ENCODE data around the gene OR6B3. TPM values are rescaled to one million over a fixed set of nuclear protein-coding genes. Genes with fewer than 3 reads are reported as not detected.
"Not testable (repeated sequence)": the region's sequence is repeated elsewhere in the genome, so short reads cannot be mapped to it uniquely, and the experiment has no call there.

Gene OR6B3
- total RNA-seq, 3 donors from 2014 or later, result 1.0 TPM; not detected in 2

DNA sequence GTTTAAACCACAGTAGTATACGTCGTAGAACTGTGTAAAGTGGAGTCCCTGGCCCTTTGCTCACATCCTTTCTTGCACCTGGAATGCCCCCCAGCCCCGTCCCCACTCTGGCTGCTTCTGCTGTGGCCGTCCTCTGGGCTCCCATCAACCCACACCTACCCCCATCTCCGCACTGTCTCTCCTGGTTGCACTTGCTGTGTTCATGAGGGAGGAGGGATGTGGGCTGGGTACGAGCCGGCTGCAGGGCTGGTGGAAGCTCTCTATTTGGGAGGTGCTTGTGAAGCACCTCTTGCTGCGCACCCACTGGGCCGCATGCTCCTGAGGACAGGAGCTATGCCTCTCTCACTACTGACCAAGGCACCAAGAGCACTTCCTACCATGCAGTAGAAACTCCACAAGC lies 5.1 kb downstream of the OR6B3 start:
- DNase-seq (ENCODE audit: low spot score in 2 of 2), result no peak
- Histone ChIP-seq H3K27ac (no peak overlapping the region), H3K27me3 (peaks cover 0 to 9% of the 10 kb centered on the region in 2 donors), H3K36me3 (no peaks in the 10 kb centered on the region), H3K4me3 (no peak overlapping the region), H3K9me3 (no peaks in the 10 kb centered on the region), H3K4me1 (no peaks in the 10 kb centered on the region)
- intact Hi-C loops (cut with DNase I; ENCODE audit: low total_unique reads), result no loop called here
- TF ChIP-seq POLR2AphosphoS5 (IDR thresholded peaks at IDR 0.05) (no peak), CTCF (IDR thresholded peaks at IDR 0.05) (no peak), POLR2A (IDR thresholded peaks at IDR 0.05) (no peak)

- Histone ChIP-seq H3K4me1 (no peaks in the 10 kb centered on the region), H3K27me3 (peaks cover 0 to 10% of the 10 kb centered on the region in 2 donors), H3K9me3 (no peaks in the 10 kb centered on the region), H3K27ac (no peak overlapping the region), H3K36me3 (no peaks in the 10 kb centered on the region), H3K4me3 (no peak overlapping the region)
- no peak for DNase-seq (ENCODE audit: low spot score in 2 of 2)
- intact Hi-C loops (cut with DNase I; ENCODE audit: low total_unique reads), result no loop called here
- no peak for TF ChIP-seq POLR2AphosphoS5 (IDR thresholded peaks at IDR 0.05)
- no peak for TF ChIP-seq POLR2A (IDR thresholded peaks at IDR 0.05)
- no peak for TF ChIP-seq CTCF (IDR thresholded peaks at IDR 0.05)
These were observed 8.2 kb downstream of the OR6B3 start for GRCh38 chr2:240045098-240045497.

GRCh38 chr2:240044096-240044495 lies 9.2 kb downstream of the OR6B3 start:
- intact Hi-C loops (cut with DNase I; ENCODE audit: low total_unique reads); H3K36me3 ChIP-seq; H3K4me1 ChIP-seq; H3K9me3 ChIP-seq; DNase-seq (ENCODE audit: low spot score in 2 of 2); H3K27ac ChIP-seq; H3K4me3 ChIP-seq: not testable (repeated sequence)
- peaks cover 0 to 13% of the 10 kb centered on the region in 2 donors for H3K27me3 ChIP-seq

- no peaks in the 10 kb centered on the region for H3K4me1 ChIP-seq
These were observed 9.9 kb downstream of the OR6B3 start for GRCh38 chr2:240043279-240043989.

DNA sequence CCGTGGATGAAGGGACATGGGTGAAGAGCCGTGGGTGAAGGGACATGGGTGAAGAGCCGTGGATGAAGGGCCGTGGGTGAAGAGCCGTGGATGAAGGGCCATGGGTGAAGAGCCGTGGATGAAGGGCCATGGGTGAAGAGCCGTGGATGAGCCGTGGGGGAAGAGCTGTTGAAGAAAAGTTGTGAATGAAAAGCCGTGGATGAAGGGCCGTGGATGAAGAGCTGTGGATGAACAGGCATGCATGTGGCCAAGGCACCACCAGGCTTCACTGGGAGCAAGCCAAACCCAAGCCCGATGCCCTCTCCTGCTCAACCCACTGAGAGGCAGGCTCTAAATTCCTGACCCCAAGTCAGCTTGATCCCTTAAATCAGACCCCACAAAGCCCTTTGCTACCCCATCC lies 10.6 kb downstream of the OR6B3 start:
- no peak for TF ChIP-seq POLR2A (IDR thresholded peaks at IDR 0.05)
- TF ChIP-seq POLR2AphosphoS5 (IDR thresholded peaks at IDR 0.05), result no peak
- TF ChIP-seq CTCF (IDR thresholded peaks at IDR 0.05), result no peak
- H3K4me1 ChIP-seq, result no peaks in the 10 kb centered on the region
- no peak overlapping the region for H3K4me3 ChIP-seq
- no peaks in the 10 kb centered on the region for H3K9me3 ChIP-seq
- intact Hi-C loops (cut with DNase I; ENCODE audit: low total_unique reads), result no loop called here
- no peak overlapping the region for H3K27ac ChIP-seq
- no peak for DNase-seq (ENCODE audit: low spot score in 2 of 2)
- H3K36me3 ChIP-seq, result no peaks in the 10 kb centered on the region
- H3K27me3 ChIP-seq, result peaks cover 0 to 5% of the 10 kb centered on the region in 2 donors

More at GRCh38 chr2:240043279-240043989, 9.9 kb downstream of the OR6B3 start:
- Histone ChIP-seq H3K36me3 (no peaks in the 10 kb centered on the region), H3K27me3 (peaks cover 0 to 7% of the 10 kb centered on the region in 2 donors), H3K4me3 (no peak overlapping the region), H3K9me3 (no peaks in the 10 kb centered on the region), H3K27ac (no peak overlapping the region)
- intact Hi-C loops (cut with DNase I; ENCODE audit: low total_unique reads), result no loop called here
- DNase-seq (ENCODE audit: low spot score in 2 of 2), result no peak
- TF ChIP-seq CTCF (IDR thresholded peaks at IDR 0.05) (no peak), POLR2AphosphoS5 (IDR thresholded peaks at IDR 0.05) (no peak), POLR2A (IDR thresholded peaks at IDR 0.05) (no peak)

Data from breast epithelium (tissue), 4 donors.